HG02798 (cell line): ENCODE data around the gene TNFAIP8L3.

Experiments used
- ATAC-seq: cut with Tn5 transposase; IDR thresholded peaks from one replicate; pipeline ENCODE4 v1.9.1; 2021; ENCODE audit warnings: mild to moderate bottlenecking; ENCODE audit not compliant: unreplicated experiment, poor library complexity

Gene TNFAIP8L3

GRCh38 chr15:51092480-51093040 lies 2.1 kb downstream of the TNFAIP8L3 start:
- ATAC-seq: no peak

DNA sequence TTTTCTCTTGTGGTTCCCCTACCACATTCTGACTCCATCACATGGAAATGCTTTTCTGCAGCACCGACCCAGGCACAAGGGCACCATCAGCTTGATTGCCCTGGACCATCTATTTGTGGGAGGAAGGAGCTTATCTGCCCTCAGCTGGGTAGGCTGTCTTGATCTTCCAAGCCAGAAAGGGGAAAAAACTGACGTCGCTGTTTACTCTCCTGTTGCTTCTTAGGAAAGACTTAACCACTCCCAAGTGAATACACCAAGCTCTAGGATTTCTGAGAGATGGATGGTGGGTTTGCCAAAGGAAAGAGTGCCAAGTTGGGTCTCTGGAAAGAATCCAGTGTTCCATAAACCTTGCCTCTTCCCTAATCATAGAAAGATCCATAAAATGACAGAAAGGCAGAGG lies 4.0 kb downstream of the TNFAIP8L3 start:
- no peak for ATAC-seq

DNA sequence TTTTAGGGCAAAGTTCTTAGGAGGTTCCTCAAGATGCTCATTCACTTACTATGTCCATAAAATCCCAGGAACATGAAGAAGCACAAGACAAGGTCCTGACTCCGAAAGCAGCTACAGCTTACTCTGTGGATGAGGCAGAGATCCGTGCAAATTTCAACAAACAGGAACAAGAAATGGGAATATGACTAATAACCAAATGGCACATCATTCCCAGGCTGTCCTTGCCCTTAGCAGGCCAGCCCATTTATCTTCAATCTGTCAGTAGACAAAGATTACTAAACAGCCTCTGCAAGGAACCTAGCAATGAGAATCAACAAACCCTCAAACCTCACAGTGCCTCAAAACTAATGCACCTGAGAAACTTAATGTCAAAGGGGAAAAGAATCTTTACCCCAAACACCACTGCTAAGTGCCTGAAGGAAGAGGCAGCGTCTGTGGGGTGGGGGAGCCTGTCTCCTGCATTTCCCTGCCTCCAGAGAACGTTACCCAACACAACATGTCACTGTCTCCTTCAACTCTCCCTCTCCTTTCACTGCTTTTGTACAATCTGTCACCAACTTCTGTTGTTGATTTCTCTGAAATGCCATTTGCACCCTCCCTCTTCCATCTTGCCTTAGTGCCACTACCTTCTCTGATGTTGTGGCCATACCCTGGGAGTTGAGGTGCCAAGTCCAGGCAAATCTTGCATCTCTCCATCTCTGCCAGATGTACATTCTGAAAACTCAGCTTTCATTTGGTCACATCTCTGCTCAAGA lies 4.8 kb downstream of the TNFAIP8L3 start:
- ATAC-seq: no peak

DNA sequence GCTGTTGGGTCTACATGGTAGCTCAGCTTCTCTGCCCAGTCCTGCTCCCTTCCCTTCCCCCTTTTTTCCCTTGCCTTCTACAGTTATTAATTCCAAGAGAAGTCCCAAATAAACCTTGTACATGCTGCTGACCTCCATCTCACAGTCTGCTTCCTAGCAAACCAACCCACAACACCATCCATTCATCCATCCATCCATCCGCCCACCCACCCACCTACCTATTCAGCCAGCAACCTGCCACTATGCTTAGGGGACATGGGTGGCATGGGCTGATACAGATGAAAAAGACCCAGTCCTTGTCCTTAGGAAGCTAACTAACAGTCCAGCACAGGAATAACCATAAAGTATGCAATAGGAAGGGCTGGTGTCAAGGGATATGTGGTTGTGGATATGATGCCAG lies 5.7 kb downstream of the TNFAIP8L3 start:
- ATAC-seq: no peak

GRCh38 chr15:51088585-51088984 lies 6.1 kb downstream of the TNFAIP8L3 start:
- ATAC-seq: no peak

- no peak for ATAC-seq
These were observed 7.2 kb downstream of the TNFAIP8L3 start for GRCh38 chr15:51087513-51087912.

DNA sequence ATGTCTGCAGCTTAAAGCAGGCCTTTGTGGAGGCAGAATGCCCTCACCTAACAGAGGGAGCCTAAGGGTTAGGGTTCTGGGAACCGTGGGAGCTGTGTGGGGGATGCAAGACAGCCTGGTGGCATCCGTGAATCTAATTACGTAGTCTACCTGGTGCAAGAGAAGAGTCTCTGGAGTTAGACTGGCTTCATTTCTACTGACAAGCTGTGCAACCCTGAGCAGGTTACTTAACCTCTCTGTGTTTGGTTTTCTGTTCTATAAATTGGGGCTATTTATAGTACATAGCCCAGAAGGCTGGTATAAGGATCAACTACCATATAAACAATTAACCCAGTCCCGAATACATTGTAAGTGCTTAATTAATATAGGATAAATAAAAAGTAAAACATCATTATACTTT lies 8.3 kb downstream of the TNFAIP8L3 start:
- no peak for ATAC-seq

DNA sequence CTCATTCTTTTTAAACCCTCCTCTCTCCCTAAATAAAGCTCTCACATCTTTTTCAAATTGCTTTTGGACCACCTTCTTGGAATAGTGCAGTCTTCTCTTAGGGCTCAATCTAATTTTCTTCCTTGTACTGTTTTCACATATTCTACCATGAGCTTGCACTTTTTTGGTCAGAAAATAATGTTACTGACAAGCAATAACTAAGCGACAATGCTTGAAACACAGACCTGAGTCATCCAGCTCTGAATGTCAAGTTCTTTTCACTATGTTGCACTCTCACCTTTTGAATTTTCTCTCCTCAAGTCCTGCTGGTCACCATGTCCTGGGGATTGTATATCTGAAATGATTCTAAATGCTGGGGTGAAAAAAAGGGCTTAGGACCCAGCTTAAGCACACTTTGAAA lies 8.9 kb downstream of the TNFAIP8L3 start:
- ATAC-seq: no peak

DNA sequence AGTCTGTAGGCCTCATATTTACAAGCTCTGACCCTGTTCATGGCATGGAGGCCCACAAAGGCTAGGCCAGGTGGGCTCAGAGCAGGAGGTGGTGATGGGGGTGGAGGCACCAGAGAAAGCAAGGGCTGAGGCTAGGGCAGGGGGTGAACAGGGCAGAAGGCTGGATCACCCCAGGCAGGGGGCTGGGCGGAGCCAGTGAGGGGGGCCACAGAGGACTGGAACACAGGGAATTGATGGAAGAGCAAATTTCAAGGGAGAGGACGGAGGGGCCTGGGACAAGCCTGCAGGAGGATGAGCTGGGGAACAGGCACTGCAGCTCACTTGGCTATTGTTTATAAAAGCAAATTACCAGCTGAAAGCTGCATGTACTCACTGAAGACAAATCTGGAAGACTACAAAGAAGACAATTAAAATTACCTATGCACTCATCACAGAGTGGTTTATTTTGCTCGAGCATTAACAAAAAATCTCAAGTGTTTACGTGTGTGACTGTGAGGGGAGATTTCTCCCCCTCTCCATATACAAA lies 11.0 kb downstream of the TNFAIP8L3 start:
- ATAC-seq: no peak

DNA sequence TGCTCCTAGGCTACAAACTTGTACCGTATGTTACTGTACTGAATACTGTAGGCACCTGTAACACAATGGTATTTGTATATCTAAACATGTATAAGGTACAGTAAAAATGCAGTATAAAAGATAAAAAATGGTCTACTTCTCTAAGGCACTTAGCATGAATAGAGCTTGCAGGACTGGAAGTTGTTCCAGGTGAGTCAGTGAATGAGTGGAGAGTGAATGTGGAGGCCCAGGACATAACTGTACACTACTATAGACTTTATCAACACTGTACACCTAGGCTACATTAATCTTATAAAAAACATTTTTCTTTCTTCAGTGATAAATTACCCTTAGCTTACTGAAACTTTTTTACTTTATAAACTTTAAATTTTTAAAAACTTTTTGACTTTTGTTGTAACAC lies 12.5 kb downstream of the TNFAIP8L3 start:
- no peak for ATAC-seq

DNA sequence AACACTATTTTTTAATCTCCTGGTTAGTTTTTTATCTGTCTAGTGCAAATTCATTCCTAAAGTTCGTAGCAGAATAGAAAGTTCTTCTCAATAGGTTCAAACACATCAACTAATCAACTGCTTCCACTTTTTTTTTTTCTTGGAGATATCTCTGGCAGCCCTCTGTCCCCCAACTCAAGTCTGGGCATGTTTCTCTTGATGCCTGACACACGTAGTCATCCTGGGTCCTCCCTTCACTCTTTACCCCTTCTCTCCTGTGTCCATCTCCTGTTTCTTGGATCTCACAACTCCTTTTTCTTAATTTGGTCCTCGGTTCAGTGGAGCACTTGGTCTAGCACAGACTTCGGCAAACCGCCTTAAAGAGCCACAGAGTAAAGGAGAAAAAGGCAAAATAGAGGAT lies 14.4 kb downstream of the TNFAIP8L3 start:
- ATAC-seq: no peak

GRCh38 chr15:51079226-51079625 lies 15.5 kb downstream of the TNFAIP8L3 start:
- ATAC-seq: no peak

- ATAC-seq: peak; percentile 74
These were observed 17.2 kb downstream of the TNFAIP8L3 start for GRCh38 chr15:51077221-51078153.

GRCh38 chr15:51076524-51077220 lies 18.0 kb downstream of the TNFAIP8L3 start:
- no peak for ATAC-seq

DNA sequence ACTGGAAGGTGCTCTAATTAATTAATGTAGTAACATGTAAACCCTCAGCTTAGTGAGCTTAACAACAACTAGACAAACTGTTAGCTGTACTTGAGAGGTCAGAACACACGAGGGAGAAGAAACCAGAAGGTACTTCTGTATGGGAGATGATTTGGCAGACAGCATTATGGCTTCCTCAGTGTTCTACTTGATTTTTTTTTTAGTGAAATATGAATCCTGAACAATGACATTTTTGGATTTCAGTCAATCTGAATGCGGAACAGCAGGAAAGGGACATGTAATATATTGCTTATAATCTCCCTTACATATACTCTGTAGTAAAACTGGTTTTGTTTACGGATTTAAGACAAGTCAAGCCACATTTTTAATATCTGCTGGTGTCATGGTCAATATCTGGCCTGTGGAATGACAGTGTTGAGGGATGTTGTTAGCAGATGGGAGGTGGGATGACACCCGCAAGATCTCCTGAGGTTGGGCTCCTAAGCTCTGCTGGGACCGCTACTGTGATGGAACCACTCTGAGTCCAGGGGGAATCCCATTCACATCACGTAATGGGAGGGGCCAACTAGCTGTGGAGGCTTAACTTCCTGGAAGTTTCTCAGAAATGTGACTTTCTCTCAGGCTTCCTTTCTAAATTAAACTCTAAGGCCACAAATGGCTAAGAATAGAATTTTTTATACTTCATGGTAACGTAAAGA lies 18.7 kb downstream of the TNFAIP8L3 start:
- no peak for ATAC-seq

- no peak for ATAC-seq
These were observed 19.3 kb downstream of the TNFAIP8L3 start for GRCh38 chr15:51075364-51075763.

GRCh38 chr15:51074926-51075325 lies 19.8 kb downstream of the TNFAIP8L3 start:
- ATAC-seq: no peak

GRCh38 chr15:51071578-51071977 lies 23.1 kb downstream of the TNFAIP8L3 start:
- ATAC-seq: no peak

DNA sequence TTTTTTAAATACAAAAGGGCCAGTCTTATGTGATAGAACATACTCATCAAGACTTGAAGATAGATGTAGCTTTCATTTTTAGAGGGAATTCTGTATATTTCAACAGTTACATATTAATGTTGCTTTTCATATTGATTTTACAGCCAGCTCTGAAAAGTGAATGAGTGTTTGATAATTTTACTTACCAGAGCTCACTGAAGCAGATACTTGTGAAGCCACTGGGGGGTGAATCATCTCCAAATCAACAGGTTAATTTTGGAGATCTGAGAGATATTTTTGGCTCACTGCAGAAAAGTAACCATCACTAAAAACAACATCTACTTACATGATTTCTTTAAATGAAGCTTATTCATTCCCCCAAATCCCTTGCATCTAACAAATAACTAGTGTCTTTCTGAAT lies 24.7 kb downstream of the TNFAIP8L3 start:
- ATAC-seq: no peak

- ATAC-seq: no peak
These were observed 27.2 kb downstream of the TNFAIP8L3 start for GRCh38 chr15:51067510-51067909.
